GM12878 (cell line): Measurements from ENCODE around the gene FGR.

Experiments
- ATF2 ChIP-seq: IDR thresholded peaks from 2 replicates; pipeline ENCODE4 v1.6.1; 2012; ENCODE audit warnings: low read length, inconsistent platforms
- BRCA1 ChIP-seq: IDR thresholded peaks from 2 replicates; pipeline ENCODE4 v1.6.1; 2011; ENCODE audit warnings: low read depth, low read length, improper control_type of control experiment
- CREB1 ChIP-seq: IDR thresholded peaks from 2 replicates; pipeline ENCODE4 v1.6.1; 2012; ENCODE audit warnings: low read depth, mild to moderate bottlenecking, inconsistent platforms
- CTCF ChIP-seq, 3 experiments: IDR thresholded peaks in 2 of 3; conservative IDR thresholded peaks in 1 of 3; 2 replicates each; pipeline ENCODE4 v1.5.1; 2011; ENCODE audit warnings: low read depth in 3 of 3, low read length in 3 of 3, mild to moderate bottlenecking in 3 of 3, control low read depth in 2 of 3, moderate library complexity in 2 of 3, inconsistent platforms in 1 of 3, mixed read lengths in 1 of 3; ENCODE audit not compliant: control insufficient read depth in 2 of 3, insufficient read depth in 1 of 3; ENCODE audit errors: extremely low read depth in 1 of 3
- E2F8 ChIP-seq: fragments of 450-650 bp; IDR thresholded peaks from 2 replicates; pipeline ENCODE4 v1.6.1; 2018; ENCODE audit warnings: mild to moderate bottlenecking, low read depth, moderate library complexity; ENCODE audit not compliant: partially characterized antibody
- JUND ChIP-seq: IDR thresholded peaks from 2 replicates; pipeline ENCODE4 v1.6.1; 2012; ENCODE audit warnings: low read depth, mild to moderate bottlenecking, low read length, improper control_type of control experiment, moderate library complexity
- NBN ChIP-seq: fragments of 450-650 bp; IDR thresholded peaks from 2 replicates; pipeline ENCODE4 v1.6.1; 2016
- POLR2A ChIP-seq: IDR thresholded peaks from 2 replicates; pipeline ENCODE4 v1.6.1; 2011; ENCODE audit warnings: low read depth, mild to moderate bottlenecking, low read length
- POLR2AphosphoS5 ChIP-seq: IDR thresholded peaks from 2 replicates; pipeline ENCODE4 v1.6.1; 2011; ENCODE audit warnings: mild to moderate bottlenecking, low read length, inconsistent platforms
- PRDM15 ChIP-seq: fragments of 450-650 bp; formaldehyde crosslinking; IDR thresholded peaks from 2 replicates; pipeline ENCODE4 v1.4.0; 2020; ENCODE audit warnings: mild to moderate bottlenecking, moderate library complexity
- RAD21 ChIP-seq: IDR thresholded peaks from 2 replicates; pipeline ENCODE4 v1.6.1; 2011; ENCODE audit warnings: mild to moderate bottlenecking, low read depth, low read length, moderate library complexity; ENCODE audit not compliant: insufficient read depth
- TAF1 ChIP-seq: IDR thresholded peaks from 2 replicates; pipeline ENCODE4 v1.6.1; 2011; ENCODE audit warnings: mild to moderate bottlenecking, low read depth, low read length, borderline replicate concordance
- TARDBP ChIP-seq: IDR thresholded peaks from 2 replicates; pipeline ENCODE4 v1.6.1; 2016; ENCODE audit warnings: borderline replicate concordance

GRCh38 chr1:27595597-27595996 is 39.4 kb downstream of the FGR start:
- TF ChIP-seq TAF1 (no peak), RAD21 (no peak), NBN (no peak), CTCF (IDR thresholded peaks at IDR 0.05 in 2 of 3, conservative IDR thresholded peaks at IDR 0.05 in 1 of 3; ENCODE audit: control insufficient read depth in 2 of 3, extremely low read depth in 1 of 3, insufficient read depth in 1 of 3, low read depth in 3 of 3, low read length in 3 of 3) (no peak), CREB1 (no peak), PRDM15 (CRISPR knock-in tag) (no peak), JUND (no peak), ATF2 (no peak), POLR2A (no peak), BRCA1 (no peak), POLR2AphosphoS5 (no peak), TARDBP (no peak), E2F8 (no peak)
